NCI-H2107 treated with DMSO at 0.1 percent for 48 hours (cell line): ENCODE measurements around the gene ATF7IP.
A peak's percentile ranks its signal among the peaks of the same experiment; 100 is the strongest.
"Not testable (repeated sequence)": the region's sequence is repeated elsewhere in the genome, so short reads cannot be mapped to it uniquely, and the experiment has no call there.

Source experiments
- DNase-seq: peaks from one replicate; lab custom pipeline; 2025; ENCODE audit not compliant: unreplicated experiment; lab: John Stamatoyannopoulos, UW

ATF7IP gene

GRCh38 chr12:14373217-14373616, 7.7 kb downstream of the ATF7IP start:
- no peak for DNase-seq

DNA sequence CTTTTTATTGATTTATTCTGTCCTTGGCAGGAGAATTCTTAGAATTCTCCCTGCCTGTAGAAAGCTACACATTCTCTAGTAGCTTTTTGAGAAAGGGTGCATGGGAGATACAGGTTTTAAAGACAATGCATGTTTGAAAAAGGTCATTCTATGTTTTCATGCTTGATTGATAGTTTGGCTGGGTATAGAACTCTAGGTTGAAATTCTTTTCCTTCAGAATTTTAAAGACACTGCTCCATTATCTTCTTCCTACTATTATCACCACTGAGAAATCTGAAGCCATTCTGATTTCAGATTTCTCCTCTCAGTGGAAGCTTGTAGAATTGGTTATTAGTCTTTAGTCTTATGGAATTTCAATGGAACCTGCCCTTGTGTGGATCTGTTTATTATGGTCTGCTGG, 14.0 kb downstream of the ATF7IP start:
- DNase-seq = no peak

DNA sequence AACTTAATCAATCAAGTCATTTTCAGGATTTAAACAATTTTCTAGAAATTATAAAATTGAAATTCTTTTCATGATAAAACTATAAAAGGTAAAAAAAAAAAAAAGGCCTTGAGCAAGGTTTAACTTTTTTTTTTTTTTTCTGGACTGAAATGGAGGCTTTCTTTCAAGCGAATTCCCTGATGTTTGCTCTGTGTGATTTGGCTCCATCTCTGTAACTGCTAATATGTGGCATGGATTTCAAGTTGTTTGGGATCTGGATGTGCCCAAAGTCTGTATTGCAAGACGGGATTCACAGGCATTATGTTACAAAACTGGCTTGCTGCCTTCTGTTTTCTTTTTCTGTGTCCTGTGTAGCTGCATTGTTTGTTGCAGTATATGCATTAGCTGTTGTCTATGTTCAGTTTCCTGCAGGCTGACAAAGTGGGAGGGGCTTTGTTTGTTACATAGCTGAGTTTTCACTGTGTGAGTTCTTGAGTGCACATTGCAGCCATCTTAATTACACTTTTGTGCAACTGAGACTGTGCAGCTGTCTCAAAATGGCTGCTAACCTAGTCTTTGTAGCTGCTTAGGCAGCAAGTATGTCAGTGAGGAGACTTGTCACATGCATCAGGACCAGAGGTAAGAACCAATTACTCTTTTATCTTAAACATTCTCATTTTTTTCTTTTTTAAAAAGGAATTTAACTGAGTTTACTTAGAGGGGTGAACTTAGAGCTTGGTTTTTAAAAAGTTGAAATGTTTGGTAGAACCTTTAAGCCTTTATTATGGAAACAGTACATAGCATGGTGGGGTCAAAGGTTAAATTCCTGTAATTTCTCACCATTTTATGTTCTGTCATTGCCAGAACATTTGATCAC, 19.5 kb downstream of the ATF7IP start:
- peak; percentile 69 for DNase-seq

DNA sequence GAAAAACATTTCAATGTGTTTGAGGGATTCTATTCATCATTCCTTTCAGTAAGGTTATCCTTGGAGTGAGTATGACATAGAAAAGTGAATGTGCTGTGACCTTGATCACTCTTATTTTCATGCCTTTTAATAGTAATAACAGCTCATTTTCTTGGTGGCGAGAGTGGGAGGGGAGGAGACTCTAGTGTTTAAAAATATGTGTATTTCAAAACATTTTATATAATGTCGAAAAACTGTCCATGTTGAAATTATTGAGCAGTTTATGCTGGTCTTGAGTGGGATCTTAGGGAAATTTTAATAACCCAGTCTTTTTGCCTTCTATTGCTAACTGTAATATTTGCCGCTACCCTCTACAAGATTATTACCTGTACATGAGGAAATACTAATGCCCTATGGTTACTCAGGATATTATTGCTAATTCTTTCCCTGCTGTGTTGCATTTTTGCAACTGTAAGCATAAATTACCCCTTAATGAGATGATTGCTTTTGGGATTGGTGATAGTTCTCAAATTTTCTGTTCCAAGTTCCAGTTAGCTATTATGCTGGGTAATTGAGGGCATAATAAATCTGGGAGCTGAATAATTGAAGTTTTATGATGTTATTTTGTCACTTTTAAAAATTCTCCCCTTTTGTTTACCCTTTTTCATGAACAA, 21.9 kb downstream of the ATF7IP start:
- no peak for DNase-seq

DNA sequence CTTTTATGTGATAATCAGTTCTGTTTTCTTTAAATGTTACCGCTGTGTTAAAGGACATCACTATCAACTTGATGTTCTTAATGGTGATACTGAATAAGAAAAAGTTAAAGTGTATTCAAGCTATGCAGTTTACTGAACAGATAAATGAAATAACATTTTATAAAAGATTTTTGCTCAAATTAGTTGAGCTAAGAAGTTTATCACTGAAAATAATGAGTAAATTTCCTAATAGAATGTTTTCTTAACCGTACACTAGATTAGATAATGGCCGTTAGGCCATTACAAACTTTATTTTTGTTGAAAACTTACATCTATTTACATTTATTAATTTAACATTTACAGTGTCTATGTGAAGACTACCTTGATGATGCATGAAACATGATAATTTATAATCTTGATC, 25.0 kb downstream of the ATF7IP start:
- no peak for DNase-seq

DNA sequence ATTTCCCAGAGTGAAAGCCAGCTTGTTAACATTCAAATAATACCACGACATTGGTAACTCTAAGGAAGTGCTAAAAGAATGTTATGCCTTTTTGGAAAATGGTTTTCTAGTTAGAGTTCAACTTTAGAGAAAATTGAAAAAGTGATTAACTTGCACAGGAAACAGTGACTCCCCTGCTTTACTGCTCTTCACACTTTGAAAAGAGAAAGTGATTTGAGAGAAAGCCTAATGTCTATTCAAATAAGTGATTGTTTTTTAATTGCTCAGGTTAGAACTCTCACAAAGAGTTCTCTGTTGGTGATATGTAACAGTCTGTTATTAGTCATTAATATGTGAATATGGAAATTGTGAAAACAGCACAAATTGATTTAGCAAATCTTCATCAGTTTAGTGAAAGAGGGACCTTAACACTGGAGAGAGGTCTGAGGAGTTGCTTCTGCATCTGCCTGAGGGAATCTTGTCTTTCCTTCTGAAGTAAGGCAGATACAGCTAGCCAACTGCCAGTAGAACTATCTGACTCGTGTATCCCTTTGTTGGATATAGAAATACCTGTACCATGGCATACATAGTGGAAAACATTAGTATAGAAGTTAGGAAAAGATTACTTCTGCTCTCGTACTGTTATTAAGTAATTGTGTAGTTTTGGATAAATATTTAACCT, 25.5 kb downstream of the ATF7IP start:
- DNase-seq = no peak

DNA sequence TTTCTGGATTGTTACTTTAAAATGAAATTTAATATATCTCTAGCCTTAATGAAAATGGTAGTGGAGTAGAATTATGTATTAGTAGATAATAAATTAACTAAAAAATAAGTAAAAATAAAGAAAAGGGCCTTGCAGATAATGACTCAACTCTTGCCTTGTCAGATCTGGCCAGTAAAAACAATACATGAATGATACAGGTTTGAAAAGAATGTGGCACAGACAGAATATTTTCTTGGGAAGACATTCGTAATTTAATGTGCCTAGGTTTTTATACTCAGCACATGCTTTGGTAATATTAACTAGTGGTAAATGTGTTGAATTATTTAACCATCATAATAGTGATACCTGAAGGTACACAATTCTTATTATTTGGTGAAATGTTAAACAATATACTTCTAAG, 28.3 kb downstream of the ATF7IP start:
- no peak for DNase-seq

- DNase-seq = no peak
Observed at GRCh38 chr12:14394317-14395073, 29.0 kb downstream of the ATF7IP start.

DNA sequence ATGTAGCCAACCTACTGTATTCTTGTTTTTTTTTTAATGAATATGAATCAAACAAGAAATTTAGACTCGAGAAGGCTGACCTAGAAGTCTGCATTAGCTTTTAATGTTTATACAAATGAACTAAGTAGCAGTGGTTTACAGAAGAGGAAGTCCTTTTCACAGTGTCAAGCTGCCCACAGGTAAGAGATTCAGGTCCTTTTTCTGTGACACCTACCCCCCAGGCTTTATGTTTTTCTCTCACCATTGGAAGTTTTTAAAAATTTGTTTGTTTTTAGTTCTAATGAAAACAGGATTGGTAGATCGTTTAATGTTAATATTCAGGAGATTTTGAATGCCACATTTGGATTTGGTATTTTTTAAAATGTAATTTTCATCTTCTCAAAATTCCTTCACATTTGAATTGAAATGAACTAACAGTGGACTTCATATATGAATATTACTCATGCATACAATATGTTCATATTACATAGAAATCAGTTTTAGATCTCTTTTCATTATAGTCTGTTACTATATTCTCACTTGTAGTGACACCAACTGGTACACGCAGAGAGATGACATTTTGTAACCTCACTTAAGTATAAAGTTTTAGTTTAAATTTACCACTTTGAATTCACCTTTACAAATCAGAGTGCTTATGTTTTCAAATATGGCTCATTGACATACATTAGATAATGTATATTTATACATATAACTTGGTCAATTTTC, 29.7 kb downstream of the ATF7IP start:
- no peak for DNase-seq

GRCh38 chr12:14396071-14396470, 30.6 kb downstream of the ATF7IP start:
- DNase-seq = no peak

GRCh38 chr12:14399871-14400270, 34.4 kb downstream of the ATF7IP start:
- DNase-seq = no peak

GRCh38 chr12:14400599-14400998, 35.1 kb downstream of the ATF7IP start:
- no peak for DNase-seq

GRCh38 chr12:14401267-14401666, 35.8 kb downstream of the ATF7IP start:
- DNase-seq = not testable (repeated sequence)

DNA sequence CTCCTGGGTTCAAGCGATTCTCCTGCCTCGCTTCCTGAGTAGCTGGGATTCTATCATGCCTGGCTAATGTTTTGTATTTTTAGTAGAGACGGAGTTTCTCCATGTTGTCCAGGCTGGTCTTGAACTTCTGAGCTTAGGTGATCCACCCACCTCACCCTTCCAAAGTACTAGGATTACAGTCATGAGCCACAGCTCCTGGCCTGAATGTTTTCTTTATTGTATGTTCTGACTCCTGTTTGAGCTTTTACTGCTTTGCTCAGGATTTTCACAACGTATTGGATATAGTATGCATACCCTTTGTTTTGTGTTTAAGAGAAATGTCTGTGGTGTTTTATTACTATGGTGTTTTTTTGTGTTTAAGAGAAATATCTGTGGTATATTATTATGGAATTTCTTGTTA, 37.2 kb downstream of the ATF7IP start:
- DNase-seq = no peak

DNA sequence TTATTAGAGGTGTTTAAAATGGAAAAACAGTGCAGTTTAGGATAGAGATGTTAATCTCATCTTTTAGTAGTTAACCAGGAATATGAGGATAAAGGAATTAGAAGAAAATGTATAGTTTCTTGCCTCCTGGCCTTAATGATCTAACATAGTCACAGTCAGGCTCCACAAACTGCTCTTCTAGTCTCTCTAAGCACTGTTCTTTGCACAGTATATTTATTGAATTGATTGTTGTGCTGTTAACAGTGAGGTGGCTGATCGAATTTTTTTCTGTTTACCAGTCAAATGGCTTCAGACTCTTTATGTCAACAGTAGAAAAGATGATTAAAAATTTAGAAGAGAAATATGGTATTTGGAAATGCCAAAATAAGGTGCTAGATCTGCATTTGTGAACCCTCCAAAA, 37.8 kb downstream of the ATF7IP start:
- no peak for DNase-seq

GRCh38 chr12:14403711-14404196, 38.3 kb downstream of the ATF7IP start:
- peak; percentile 84 for DNase-seq

GRCh38 chr12:14405407-14405806, 39.9 kb downstream of the ATF7IP start:
- not testable (repeated sequence) for DNase-seq

GRCh38 chr12:14408208-14408607, 42.7 kb downstream of the ATF7IP start:
- no peak for DNase-seq

- no peak for DNase-seq
Observed at GRCh38 chr12:14410177-14410576, 44.7 kb downstream of the ATF7IP start.

- no peak for DNase-seq
Observed at GRCh38 chr12:14410841-14411569, 45.5 kb downstream of the ATF7IP start.
